ENCODE data around the gene ZNF488. TPM values are rescaled to one million over a fixed set of nuclear protein-coding genes. Genes with fewer than 3 reads are reported as not detected.

Gene ZNF488
- total RNA-seq, 1 donor from 2014 or later: under 0.01 TPM

GRCh38 chr10:47349941-47350371 lies 34.1 kb downstream of the ZNF488 start:
- TF ChIP-seq CTCF (IDR thresholded peaks at IDR 0.05; ENCODE audit: insufficient read depth, low read length, severe bottlenecking): no peak
- FAIRE-seq: no peak
- peaks cover 4% of the 10 kb centered on the region for H3K27me3 ChIP-seq (ENCODE audit: control insufficient read depth, insufficient read depth, low read length)
- H3K36me3 ChIP-seq (ENCODE audit: control insufficient read depth, insufficient read depth, low read length): no peaks in the 10 kb centered on the region
- no peak overlapping the region for H3K4me3 ChIP-seq (ENCODE audit: low read depth, low read length)
- no peak for DNase-seq (ENCODE audit: low read depth)

GRCh38 chr10:47349516-47349915 lies 34.6 kb downstream of the ZNF488 start:
- Histone ChIP-seq H3K36me3 (ENCODE audit: control insufficient read depth, insufficient read depth, low read length) (no peaks in the 10 kb centered on the region), H3K4me3 (ENCODE audit: low read depth, low read length) (no peak overlapping the region), H3K27me3 (ENCODE audit: control insufficient read depth, insufficient read depth, low read length) (peaks cover 5% of the 10 kb centered on the region)
- no peak for TF ChIP-seq CTCF (IDR thresholded peaks at IDR 0.05; ENCODE audit: insufficient read depth, low read length, severe bottlenecking)
- no peak for DNase-seq (ENCODE audit: low read depth)
- FAIRE-seq: no peak

GRCh38 chr10:47348661-47349470 lies 35.2 kb downstream of the ZNF488 start:
- Histone ChIP-seq H3K27me3 (ENCODE audit: control insufficient read depth, insufficient read depth, low read length) (peaks cover 5% of the 10 kb centered on the region), H3K4me3 (ENCODE audit: low read depth, low read length) (no peak overlapping the region), H3K36me3 (ENCODE audit: control insufficient read depth, insufficient read depth, low read length) (no peaks in the 10 kb centered on the region)
- TF ChIP-seq CTCF (IDR thresholded peaks at IDR 0.05; ENCODE audit: insufficient read depth, low read length, severe bottlenecking): no peak
- no peak for FAIRE-seq
- no peak for DNase-seq (ENCODE audit: low read depth)

GRCh38 chr10:47348138-47348651 lies 35.9 kb downstream of the ZNF488 start, which contains the start of gene RBP3:
Gene RBP3, plus strand, starts transcription at chr10:47348363. Its CDS starts 122 bp downstream, at chr10:47348485.
- H3K36me3 ChIP-seq (ENCODE audit: control insufficient read depth, insufficient read depth, low read length): no peaks in the 10 kb centered on the region
- no peak for FAIRE-seq
- peaks cover 5% of the 10 kb centered on the region for H3K27me3 ChIP-seq (ENCODE audit: control insufficient read depth, insufficient read depth, low read length)
- H3K4me3 ChIP-seq (ENCODE audit: low read depth, low read length): no peak within 1 kb of the TSS
- TF ChIP-seq CTCF (IDR thresholded peaks at IDR 0.05; ENCODE audit: insufficient read depth, low read length, severe bottlenecking): no peak
- no peak for DNase-seq (ENCODE audit: low read depth)

GRCh38 chr10:47347303-47347675 lies 36.8 kb downstream of the ZNF488 start:
- FAIRE-seq (no peak), DNase-seq (ENCODE audit: low read depth) (no peak)

More at GRCh38 chr10:47347303-47347675, 36.8 kb downstream of the ZNF488 start:
- Histone ChIP-seq H3K36me3 (ENCODE audit: control insufficient read depth, insufficient read depth, low read length) (no peaks in the 10 kb centered on the region), H3K27me3 (ENCODE audit: control insufficient read depth, insufficient read depth, low read length) (peaks cover 6% of the 10 kb centered on the region), H3K4me3 (ENCODE audit: low read depth, low read length) (no peak overlapping the region)
- TF ChIP-seq CTCF (IDR thresholded peaks at IDR 0.05; ENCODE audit: insufficient read depth, low read length, severe bottlenecking): no peak

All from bronchial epithelial cell (primary cell).